Measurements from ENCODE around the gene PRM1.

GRCh38 chr16:11254913-11255736 lies 26.0 kb downstream of the PRM1 start:
- TF ChIP-seq CTCF (IDR thresholded peaks at IDR 0.05; ENCODE audit: poor library complexity): no peak
- no peak for TF ChIP-seq EZH2phosphoT487 (IDR thresholded peaks at IDR 0.05; ENCODE audit: low read depth, severe bottlenecking, unreplicated experiment)
- TF ChIP-seq EZH2 (IDR thresholded peaks at IDR 0.05; ENCODE audit: borderline replicate concordance): no peak

Data from hepatocyte (in vitro differentiated cells).